ENCODE data around the gene MYH14. TPM values are rescaled to one million over a fixed set of nuclear protein-coding genes. Genes with fewer than 3 reads are reported as not detected.

Gene MYH14
- total and polyA plus RNA-seq, 10 of the 15 experiments (the other 5 are each of a cell fraction or from before 2014, with no cell fraction given): 0.06 to 0.69 (median 0.15) TPM; not detected in 4

- Histone ChIP-seq H3K9ac (ENCODE audit: control insufficient read depth, insufficient read depth, low read length) (no peak within 1 kb of the TSS), H3K27me3 (replicated peaks in 1 of 2; ENCODE audit: control insufficient read depth in 2 of 2, insufficient read depth in 2 of 2, low read length in 1 of 2) (no peaks in the 10 kb centered on the region), H4K20me1 (ENCODE audit: control insufficient read depth, insufficient read depth) (no peaks in the 10 kb centered on the region), H3K4me3 (no peak within 1 kb of the TSS), H3K36me3 (ENCODE audit: control insufficient read depth in 2 of 2, insufficient read depth in 2 of 2, low read length in 1 of 2) (no peaks in the 10 kb centered on the region; a peak in 1 of 4 replicates), H2AFZ (ENCODE audit: control insufficient read depth, low read depth, low read length) (no peak within 1 kb of the TSS), H3K4me1 (ENCODE audit: control insufficient read depth, insufficient read depth, low read length) (no peaks in the 10 kb centered on the region), H3K79me2 (ENCODE audit: control insufficient read depth, insufficient read depth, low read length) (no peaks in the 10 kb centered on the region), H3K9me3 (replicated peaks; ENCODE audit: control insufficient read depth, insufficient read depth, low read length) (no peaks in the 10 kb centered on the region; the same call in 2 of the 3 replicates), H3K27ac (ENCODE audit: control insufficient read depth, insufficient read depth) (no peak within 1 kb of the TSS), H3K4me2 (ENCODE audit: control insufficient read depth, insufficient read depth) (no peak within 1 kb of the TSS)
- TF ChIP-seq BHLHE40 (IDR thresholded peaks at IDR 0.05; ENCODE audit: borderline replicate concordance in 1 of 2, low read depth in 2 of 2, low read length in 1 of 2): no peak
- TF ChIP-seq CUX1 (IDR thresholded peaks at IDR 0.05; ENCODE audit: insufficient replicate concordance, low read depth, low read length): no peak
- TF ChIP-seq SUPT20H (IDR thresholded peaks at IDR 0.05; ENCODE audit: borderline replicate concordance, control insufficient read depth, low read depth, low read length): no peak
- TF ChIP-seq WRNIP1 (IDR thresholded peaks at IDR 0.05; ENCODE audit: borderline replicate concordance, low read depth, low read length): no peak
- TF ChIP-seq YY1 (IDR thresholded peaks at IDR 0.05; ENCODE audit: low read depth, low read length): no peak
- CTCF ChIA-PET: no interaction called here
- ATAC-seq (no peak), FAIRE-seq (no peak), DNase-seq (ENCODE audit: low read depth, low spot score) (no peak)
- intact Hi-C loops (cut with micrococcal nuclease; ENCODE audit: unreplicated experiment): no loop called here
- SMC1A ChIA-PET (ENCODE audit: uncharacterized antibody, unreplicated experiment): no interaction called here
- in situ Hi-C loops (cut with MboI): no loop called here
- RAD21 ChIA-PET (ENCODE audit: unreplicated experiment): no interaction called here
- 65% methylated on average over 26 of the region's 26 CpGs for WGBS (ENCODE audit: insufficient coverage, insufficient replicate concordance, low lambda C conversion rate, missing lambda C conversion rate)
- POLR2A ChIA-PET: no interaction called here
- BruUV-seq (replicated peaks): no TSS peak
Observed at GRCh38 chr19:50162988-50163387, 40.4 kb upstream of the MYH14 start, which contains the start of gene IZUMO2. IZUMO2 (minus strand) TSS chr19:50163281; CDS start chr19:50163194, 87 bp downstream.

All from GM12878 (cell line).